ENCODE measurements around the gene PTGFR. TPM values are rescaled to one million over a fixed set of nuclear protein-coding genes. Genes with fewer than 3 reads are reported as not detected.

PTGFR gene
- total and polyA plus RNA-seq, 4 experiments from 2014 or later: not detected

DNA sequence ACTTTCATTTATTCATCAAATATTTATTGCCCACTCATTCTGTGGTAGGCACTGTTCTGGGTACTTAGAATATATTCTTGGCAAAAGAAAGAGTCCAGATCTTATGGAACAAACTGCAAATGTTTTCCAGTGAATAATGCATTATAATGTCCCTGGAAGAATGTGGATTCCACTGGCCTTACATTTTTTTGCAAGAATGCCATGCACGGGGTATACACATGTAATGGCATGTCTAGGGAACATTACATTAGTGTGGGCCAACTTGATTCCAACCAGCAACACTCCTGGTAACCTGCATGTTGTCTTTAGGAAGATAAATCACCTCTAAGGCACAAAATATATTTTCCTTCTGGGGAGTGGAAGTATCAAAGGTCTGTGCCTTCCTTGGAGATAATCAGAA is 96.4 kb downstream of the PTGFR start:
- Histone ChIP-seq H3K9me3 (ENCODE audit: control insufficient read depth in 1 of 2, low read length in 2 of 2) (no peaks in the 10 kb centered on the region), H3K27ac (ENCODE audit: low read depth, low read length) (no peak overlapping the region), H3K4me3 (ENCODE audit: low read length in 2 of 2) (no peak overlapping the region), H3K27me3 (ENCODE audit: insufficient read depth, low read length) (no peaks in the 10 kb centered on the region), H3K36me3 (ENCODE audit: insufficient read depth, low read length) (no peaks in the 10 kb centered on the region), H3K4me1 (ENCODE audit: insufficient read depth, low read length) (no peaks in the 10 kb centered on the region)
- Mint-ChIP-seq H3K36me3 (no peaks in the 10 kb centered on the region), H3K9me3 (peaks cover 0 to 1% (median 0%) of the 10 kb centered on the region in 8 donors), H3K4me3 (no peak overlapping the region), H3K27ac (no peak overlapping the region), H3K27me3 (peaks cover 0 to 2% of the 10 kb centered on the region in 2 donors), H3K4me1 (no peaks in the 10 kb centered on the region)
- intact Hi-C loops (cut with micrococcal nuclease): no loop called here
- ChIA-PET POLR2A (ENCODE audit: partially characterized antibody) (no interaction called here), CTCF (ENCODE audit: partially characterized antibody) (no interaction called here)
- DNase-seq: no peak

Other genes with a start within 250 kb of the PTGFR start
- 1 to 10 TPM; 4.5 to 5.3 TPM for gene IFI44L, start 129.5 kb downstream of the PTGFR start, total RNA-seq
- gene IFI44L, start 129.5 kb downstream of the PTGFR start, polyA plus RNA-seq: 10 to 100 TPM; 12.4 to 13.6 TPM
- 10 to 100 TPM; 45.6 to 49.4 TPM for gene IFI44, start 158.9 kb downstream of the PTGFR start, total RNA-seq
- gene IFI44, start 158.9 kb downstream of the PTGFR start, polyA plus RNA-seq: 10 to 100 TPM; 20.2 to 43.6 TPM